Prostate gland (tissue), 2 donors: Measurements from ENCODE around the gene MTRFR. TPM values are rescaled to one million over a fixed set of nuclear protein-coding genes. Genes with fewer than 3 reads are reported as not detected.
"Not testable (repeated sequence)": the region's sequence is repeated elsewhere in the genome, so short reads cannot be mapped to it uniquely, and the experiment has no call there.

ENCODE experiments used
- DNase-seq: peaks from one replicate; pipeline ENCODE4 v3.0.0-alpha.2; 2019; ENCODE audit warnings: low spot score
- H3K27ac ChIP-seq, 2 donors: fragments of 200-600 bp; sonication (generic); 2 replicates each; pipeline ENCODE4 v1.5.1; 2017 to 2019
- H3K27me3 ChIP-seq: fragments of 200-600 bp; sonication (generic); replicated peaks from 2 replicates; pipeline ENCODE4 v1.5.1; 2019; ENCODE audit not compliant: insufficient read depth
- H3K36me3 ChIP-seq, 2 donors: fragments of 200-600 bp; sonication (generic); 1 replicate in 1 of 2; 2 replicates in 1 of 2; pipeline versions ENCODE4 v1.5.1 to v1.8.1; 2017 to 2019
- H3K4me1 ChIP-seq: fragments of 200-600 bp; sonication (generic); replicated peaks from 2 replicates; pipeline ENCODE4 v1.5.1; 2019
- H3K4me3 ChIP-seq, 2 donors: fragments of 200-600 bp; sonication (generic); 2 replicates each; pipeline ENCODE4 v1.5.1; 2017 to 2019
- H3K9me3 ChIP-seq: fragments of 200-600 bp; sonication (generic); 2 replicates; pipeline ENCODE4 v1.5.1; 2017
- POLR2A ChIP-seq: fragments of 450-650 bp; IDR thresholded peaks from one replicate; pipeline ENCODE4 v1.6.1; 2016; ENCODE audit warnings: antibody characterized with exemption, mild to moderate bottlenecking
- POLR2AphosphoS5 ChIP-seq: sonication (generic); formaldehyde crosslinking; IDR thresholded peaks from one replicate; pipeline ENCODE4 v1.6.1; 2017; ENCODE audit warnings: antibody characterized with exemption
- WGBS: methylation state at CpG from one replicate; pipeline ENCODE4 v1.1.5; 2018; 5-methylcytosine and 5-hydroxymethylcytosine counted together
- intact Hi-C: fragments of 100-400 bp; cut with DNase I; formaldehyde crosslinking; loops from one replicate; pipeline ENCODE4 v1.14.2; 2022
- total RNA-seq, 2 donors: library from RNA; depleted of rRNA; stranded (reverse); fragments of >200 nt; gene quantifications; one replicate each; pipeline ENCODE4 v1.1.0, GENCODE V29; 2016
- TF ChIP-seq, protein P1 (sequence below), 4 experiments: fragments of 200-600 bp in 2 of 4; fragments of 450-650 bp in 2 of 4; sonication (generic) in 2 of 4; IDR thresholded peaks; 1 replicate in 3 of 4; 2 replicates in 1 of 4; pipeline ENCODE4 v1.5.1; 2016 to 2019; ENCODE audit warnings: antibody characterized with exemption in 4 of 4, mild to moderate bottlenecking in 2 of 4, moderate library complexity in 2 of 4

Gene MTRFR
- 10 to 100 TPM; 18.3 to 26.7 TPM for total RNA-seq

- intact Hi-C loops = loop anchor here (2.0 to 10.0 kb wide), 4 partner anchors 82 to 368 kb away; partner anchors contain the start of genes ARL6IP4 and PITPNM2
- WGBS = 0% methylated on average over 51 of the region's 66 CpGs
- no peaks in the 10 kb centered on the region for H3K27me3 ChIP-seq
- H3K27ac ChIP-seq = peak within 1 kb of the TSS; percentile 85 to 89
- peaks cover 16% of the 10 kb centered on the region for H3K4me1 ChIP-seq
- H3K9me3 ChIP-seq = no peaks in the 10 kb centered on the region
- H3K36me3 ChIP-seq = no peaks in the 10 kb centered on the region
- DNase-seq = peak; percentile 99
- peak within 1 kb of the TSS; percentile 55 to 73 for H3K4me3 ChIP-seq
- TF ChIP-seq POLR2A (peak; percentile 70), POLR2AphosphoS5 (peak; percentile 97)
- TF ChIP-seq, protein P1, sequence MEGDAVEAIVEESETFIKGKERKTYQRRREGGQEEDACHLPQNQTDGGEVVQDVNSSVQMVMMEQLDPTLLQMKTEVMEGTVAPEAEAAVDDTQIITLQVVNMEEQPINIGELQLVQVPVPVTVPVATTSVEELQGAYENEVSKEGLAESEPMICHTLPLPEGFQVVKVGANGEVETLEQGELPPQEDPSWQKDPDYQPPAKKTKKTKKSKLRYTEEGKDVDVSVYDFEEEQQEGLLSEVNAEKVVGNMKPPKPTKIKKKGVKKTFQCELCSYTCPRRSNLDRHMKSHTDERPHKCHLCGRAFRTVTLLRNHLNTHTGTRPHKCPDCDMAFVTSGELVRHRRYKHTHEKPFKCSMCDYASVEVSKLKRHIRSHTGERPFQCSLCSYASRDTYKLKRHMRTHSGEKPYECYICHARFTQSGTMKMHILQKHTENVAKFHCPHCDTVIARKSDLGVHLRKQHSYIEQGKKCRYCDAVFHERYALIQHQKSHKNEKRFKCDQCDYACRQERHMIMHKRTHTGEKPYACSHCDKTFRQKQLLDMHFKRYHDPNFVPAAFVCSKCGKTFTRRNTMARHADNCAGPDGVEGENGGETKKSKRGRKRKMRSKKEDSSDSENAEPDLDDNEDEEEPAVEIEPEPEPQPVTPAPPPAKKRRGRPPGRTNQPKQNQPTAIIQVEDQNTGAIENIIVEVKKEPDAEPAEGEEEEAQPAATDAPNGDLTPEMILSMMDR (IDR thresholded peaks at IDR 0.05) = peak in 2 of 4 experiments; percentile 3 to 25
These were observed at the start of gene MTRFR, which contains the start of gene MPHOSPH9 for GRCh38 chr12:123232807-123233504. Gene MTRFR, plus strand, starts transcription at chr12:123233436. Its CDS starts 20,239 bp downstream, at chr12:123253675. Gene MPHOSPH9, minus strand, starts transcription at chr12:123233141. Its CDS starts 2,777 bp downstream, at chr12:123230364.

- WGBS = 92% methylated on average over 6 of the region's 6 CpGs
- Histone ChIP-seq H3K27me3 (no peaks in the 10 kb centered on the region), H3K4me3 (no peak overlapping the region), H3K4me1 (no peaks in the 10 kb centered on the region), H3K36me3 (no peaks in the 10 kb centered on the region), H3K27ac (no peak overlapping the region), H3K9me3 (no peaks in the 10 kb centered on the region)
- no peak for DNase-seq
- TF ChIP-seq POLR2A (no peak), POLR2AphosphoS5 (no peak)
- TF ChIP-seq, protein P1 (IDR thresholded peaks at IDR 0.05) = no peak
- intact Hi-C loops = no loop called here
These were observed 45.6 kb upstream of the MTRFR start for GRCh38 chr12:123187637-123188036.

DNA sequence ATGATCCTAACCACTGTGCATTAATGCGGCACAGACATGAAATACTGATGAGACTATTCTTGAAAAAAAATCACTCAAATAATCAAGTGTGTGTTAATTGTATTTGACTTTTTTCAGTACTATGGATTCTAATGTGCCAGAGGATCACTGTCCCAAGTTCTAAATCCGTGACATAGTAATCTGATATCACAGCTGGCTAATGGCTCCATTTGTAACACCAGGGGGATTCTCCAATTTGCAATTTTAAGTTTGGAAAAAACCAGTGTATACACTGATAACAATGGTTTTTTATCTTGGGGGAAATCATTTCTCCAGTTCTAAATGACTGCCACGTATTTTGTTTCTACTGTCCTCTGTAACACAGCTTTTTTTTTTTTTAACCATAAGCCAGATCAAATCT is 33.3 kb upstream of the MTRFR start:
- no peaks in the 10 kb centered on the region for H3K9me3 ChIP-seq
- H3K36me3 ChIP-seq = no peaks in the 10 kb centered on the region
- H3K4me1 ChIP-seq = no peaks in the 10 kb centered on the region
- no peak for DNase-seq
- 66% methylated on average over 3 of the region's 3 CpGs for WGBS
- H3K27me3 ChIP-seq = no peaks in the 10 kb centered on the region
- intact Hi-C loops = no loop called here
- TF ChIP-seq, protein P1 (IDR thresholded peaks at IDR 0.05) = no peak
- H3K4me3 ChIP-seq = no peak overlapping the region
- no peak overlapping the region for H3K27ac ChIP-seq

DNA sequence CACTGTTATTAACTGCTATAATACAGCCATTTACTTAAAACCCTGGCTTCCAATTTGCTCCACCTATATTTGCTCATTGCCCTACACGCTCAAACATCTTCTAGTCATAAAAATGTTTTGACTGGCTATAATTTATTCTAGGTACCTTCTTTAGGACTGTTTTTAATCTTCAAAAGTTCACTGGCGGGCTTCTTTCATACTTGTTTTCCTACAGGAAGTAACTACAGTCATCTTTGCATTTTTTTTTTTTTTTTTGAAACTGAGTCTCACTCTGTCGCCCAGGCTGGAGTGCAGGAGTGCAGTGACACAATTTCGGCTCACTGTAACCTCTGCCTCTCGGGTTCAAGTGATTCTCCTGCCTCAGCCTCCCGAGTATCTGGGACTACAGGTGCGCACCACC is 32.8 kb upstream of the MTRFR start:
- Histone ChIP-seq H3K36me3 (no peaks in the 10 kb centered on the region), H3K9me3 (no peaks in the 10 kb centered on the region), H3K27me3 (no peaks in the 10 kb centered on the region), H3K27ac (no peak overlapping the region), H3K4me1 (no peaks in the 10 kb centered on the region), H3K4me3 (no peak overlapping the region)
- 67% methylated on average over 7 of the region's 7 CpGs for whole genome bisulfite sequencing
- TF ChIP-seq POLR2AphosphoS5 = no peak
- TF ChIP-seq, protein P1 (IDR thresholded peaks at IDR 0.05) = no peak
- TF ChIP-seq POLR2A = no peak
- no peak for DNase-seq
- intact Hi-C loops = no loop called here

- H3K4me3 ChIP-seq, H3K36me3 ChIP-seq, DNase-seq, H3K27me3 ChIP-seq, H3K27ac ChIP-seq, H3K9me3 ChIP-seq, H3K4me1 ChIP-seq, intact Hi-C loops: not testable (repeated sequence)
- 64% methylated on average over 3 of the region's 3 CpGs for WGBS
These were observed 26.4 kb upstream of the MTRFR start for GRCh38 chr12:123206794-123207193.

- H3K4me1 ChIP-seq, H3K4me3 ChIP-seq, H3K27ac ChIP-seq, intact Hi-C loops, DNase-seq, H3K9me3 ChIP-seq, H3K36me3 ChIP-seq, H3K27me3 ChIP-seq: not testable (repeated sequence)
- WGBS = 98% methylated on average over 7 of the region's 7 CpGs
These were observed 25.4 kb upstream of the MTRFR start for GRCh38 chr12:123207815-123208214.
